ENCODE results near the gene NF2.

Gene NF2

DNA sequence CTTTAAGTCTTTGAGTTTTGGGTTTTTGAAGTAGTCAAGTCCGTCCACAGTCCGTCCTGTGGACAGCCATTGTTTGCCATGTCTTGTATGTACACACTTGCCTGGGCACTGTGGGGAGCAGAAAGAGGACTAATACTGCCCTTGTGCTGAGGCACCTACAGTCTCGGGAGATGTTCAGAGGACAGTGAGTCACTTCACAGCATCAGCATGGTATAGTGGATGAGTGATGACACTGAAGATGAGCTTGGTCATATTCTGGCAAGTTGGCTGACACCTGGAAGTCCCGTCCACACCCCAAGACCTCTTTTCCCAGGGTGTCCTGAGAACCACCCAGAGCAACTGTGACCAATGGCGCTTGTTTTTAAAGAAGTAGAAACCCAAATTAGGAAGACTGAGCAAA, 29.2 kb downstream of the NF2 start:
- DNase-seq, result no peak

DNA sequence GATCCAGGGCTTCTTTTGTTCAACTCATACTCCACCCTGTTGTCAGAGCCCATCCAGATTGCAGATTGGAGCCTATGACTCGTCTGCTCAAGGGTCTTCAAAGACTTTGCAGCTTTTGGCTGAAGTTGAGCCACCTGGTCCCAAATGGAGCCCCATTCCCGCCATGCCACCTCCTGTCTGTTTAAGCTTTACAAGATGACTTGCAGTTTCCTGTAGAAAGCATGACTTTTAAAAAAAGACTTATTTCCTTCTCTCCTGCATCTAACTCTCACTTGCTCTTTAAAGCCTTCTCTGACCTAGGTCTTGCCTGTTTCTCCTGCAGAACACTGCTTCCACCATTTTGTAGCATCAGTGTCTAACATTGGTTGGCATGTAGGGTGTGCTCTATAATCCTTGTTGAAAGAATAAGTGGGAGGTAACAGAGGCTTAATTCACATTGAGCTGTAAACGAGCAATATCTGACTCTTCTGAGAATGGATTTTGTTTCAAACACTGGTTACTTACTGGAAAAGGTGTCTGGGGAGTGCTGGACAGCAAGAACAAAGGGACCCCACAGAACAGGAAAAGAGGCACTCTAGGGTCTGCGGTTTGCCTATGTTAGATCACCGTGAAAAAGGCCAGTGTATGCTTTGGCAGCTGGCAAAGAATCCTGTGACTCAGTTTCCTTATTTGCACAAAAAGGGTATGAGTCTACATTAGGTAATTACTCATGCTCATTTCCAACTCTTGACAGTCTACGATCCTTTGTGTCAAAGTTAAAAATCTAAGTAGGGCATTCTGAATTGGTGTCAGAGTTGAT, 30.3 kb downstream of the NF2 start:
- no peak for DNase-seq

- DNase-seq, result no peak
These were observed 31.4 kb downstream of the NF2 start for GRCh38 chr22:29634847-29635246.

DNA sequence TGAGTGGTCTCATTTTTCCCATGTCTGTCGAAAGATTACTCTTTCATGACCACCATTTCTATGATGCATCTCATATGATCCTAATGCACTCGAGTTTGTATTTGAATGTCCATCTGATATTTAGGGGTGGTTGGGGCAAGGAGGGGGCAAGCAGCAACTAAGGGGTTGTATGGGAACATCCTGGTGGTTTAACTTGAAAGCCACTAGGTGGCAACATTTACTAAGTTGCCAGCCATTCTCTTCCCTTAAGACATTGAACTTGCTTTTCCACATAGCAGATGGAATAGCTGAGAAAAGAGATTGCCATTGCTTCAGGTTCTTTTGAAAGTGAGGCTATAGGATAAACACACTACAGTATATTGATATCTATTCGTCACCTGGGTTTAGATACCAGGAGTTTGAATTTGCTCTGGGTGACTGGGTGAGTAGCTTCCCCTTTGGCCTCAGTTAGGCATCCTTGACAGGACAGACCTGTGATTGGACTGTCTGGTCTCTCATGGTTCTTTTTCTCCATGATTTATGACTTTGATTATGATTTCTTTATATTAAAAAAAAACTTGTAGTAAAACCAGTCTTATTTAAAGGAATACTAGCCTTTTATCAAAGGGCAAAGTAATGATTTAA, 32.4 kb downstream of the NF2 start:
- no peak for DNase-seq

DNA sequence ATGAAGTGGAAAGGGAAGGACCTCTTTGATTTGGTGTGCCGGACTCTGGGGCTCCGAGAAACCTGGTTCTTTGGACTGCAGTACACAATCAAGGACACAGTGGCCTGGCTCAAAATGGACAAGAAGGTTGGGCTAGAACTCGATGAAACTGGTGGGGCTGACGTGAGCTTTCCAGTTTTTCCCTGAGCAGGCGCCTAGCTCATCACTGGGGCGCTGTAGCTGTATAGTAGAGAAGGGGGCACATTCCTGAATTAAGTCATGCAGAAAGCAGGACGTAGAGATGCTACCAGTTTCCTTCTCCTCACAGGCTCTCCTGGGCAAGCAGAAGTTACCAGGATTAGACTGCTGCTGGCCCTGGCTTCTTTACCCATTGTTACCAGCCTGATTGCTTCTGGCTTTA, 33.3 kb downstream of the NF2 start:
- DNase-seq, result no peak

DNA sequence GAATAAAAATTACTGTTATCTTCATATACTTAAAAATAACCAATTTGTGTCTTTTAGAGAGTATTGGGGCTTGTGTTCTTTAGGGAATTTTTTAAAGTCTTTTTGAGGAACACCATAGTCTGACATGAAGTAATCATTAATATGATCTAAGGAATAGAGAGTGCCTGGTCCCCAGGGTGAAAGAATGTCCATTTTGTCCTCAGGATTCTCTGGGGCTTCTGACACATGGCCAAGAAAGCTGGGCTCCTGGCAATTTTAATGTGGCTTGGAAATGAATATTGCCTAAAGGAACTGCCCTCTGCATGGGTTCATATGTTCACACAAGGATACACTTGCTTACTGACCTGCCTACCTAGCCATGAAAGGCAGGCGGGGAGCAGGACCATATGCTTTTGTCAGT, 33.7 kb downstream of the NF2 start:
- no peak for DNase-seq

GRCh38 chr22:29638678-29639077, 35.2 kb downstream of the NF2 start:
- no peak for DNase-seq

DNA sequence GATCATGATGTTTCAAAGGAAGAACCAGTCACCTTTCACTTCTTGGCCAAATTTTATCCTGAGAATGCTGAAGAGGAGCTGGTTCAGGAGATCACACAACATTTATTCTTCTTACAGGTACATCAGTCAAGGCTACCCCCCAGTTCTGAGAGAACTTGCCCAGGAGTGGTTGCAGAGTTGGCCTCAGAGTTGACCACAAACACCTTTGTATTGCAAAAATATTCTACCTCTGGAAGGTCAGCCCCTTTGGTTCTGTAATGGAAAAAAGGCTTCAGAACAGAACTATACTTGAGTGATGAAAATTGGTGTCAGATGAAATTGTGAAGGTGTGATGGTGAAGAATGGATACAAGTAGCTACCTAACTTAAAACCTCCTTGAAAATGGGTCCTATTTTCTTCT, 35.7 kb downstream of the NF2 start:
- DNase-seq, result no peak

DNA sequence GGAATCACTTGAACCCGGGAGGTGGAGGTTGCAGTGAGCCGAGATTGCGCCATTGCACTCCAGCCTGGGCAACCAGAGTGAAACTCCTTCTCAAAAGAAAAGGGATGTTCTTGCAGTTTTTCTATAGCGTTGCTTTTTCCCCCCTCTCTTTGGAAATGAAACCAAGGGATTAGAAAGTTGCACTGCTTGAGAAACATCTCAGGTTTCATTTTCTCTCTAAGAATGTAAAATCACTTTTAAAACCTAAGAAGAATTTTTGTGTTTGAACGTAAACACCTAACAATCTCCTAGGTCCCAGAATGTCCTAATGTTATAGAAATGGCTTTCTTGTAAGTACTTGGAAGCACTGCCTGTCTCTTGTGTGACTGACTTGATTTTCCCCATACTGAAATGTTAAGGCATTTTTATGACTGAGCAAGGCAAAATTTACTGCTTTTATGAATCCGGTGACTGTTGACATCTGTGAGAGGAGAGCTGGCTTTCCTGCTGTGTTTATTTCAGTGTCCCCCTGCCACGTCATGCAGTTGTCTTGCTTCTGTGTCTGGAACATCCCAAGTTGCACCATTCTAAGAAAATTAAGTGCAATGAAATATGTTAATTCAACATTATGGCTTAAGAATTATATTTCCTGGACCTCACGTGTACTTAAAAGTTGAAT, 37.7 kb downstream of the NF2 start:
- DNase-seq, result no peak

GRCh38 chr22:29641700-29642330, 38.4 kb downstream of the NF2 start:
- no peak for DNase-seq

DNA sequence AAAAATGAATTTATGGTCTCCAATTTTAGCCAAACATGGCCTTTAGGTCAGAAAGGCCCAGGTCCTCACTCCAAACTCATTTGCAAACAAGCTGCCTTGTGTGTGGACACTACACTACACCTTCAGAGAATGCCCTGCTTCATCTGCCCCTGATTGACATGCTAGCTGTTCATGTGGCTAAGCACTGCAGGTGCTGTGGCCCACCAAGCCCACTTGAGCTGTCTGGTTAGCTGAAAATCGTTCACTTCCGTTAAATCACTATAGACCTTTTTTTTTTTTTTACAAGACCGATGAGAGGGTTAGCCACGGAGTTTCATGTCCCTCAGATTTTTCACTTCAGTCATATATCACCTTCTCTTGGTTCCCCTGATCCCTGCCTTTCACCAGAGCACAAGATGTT, 39.3 kb downstream of the NF2 start:
- DNase-seq, result no peak

DNA sequence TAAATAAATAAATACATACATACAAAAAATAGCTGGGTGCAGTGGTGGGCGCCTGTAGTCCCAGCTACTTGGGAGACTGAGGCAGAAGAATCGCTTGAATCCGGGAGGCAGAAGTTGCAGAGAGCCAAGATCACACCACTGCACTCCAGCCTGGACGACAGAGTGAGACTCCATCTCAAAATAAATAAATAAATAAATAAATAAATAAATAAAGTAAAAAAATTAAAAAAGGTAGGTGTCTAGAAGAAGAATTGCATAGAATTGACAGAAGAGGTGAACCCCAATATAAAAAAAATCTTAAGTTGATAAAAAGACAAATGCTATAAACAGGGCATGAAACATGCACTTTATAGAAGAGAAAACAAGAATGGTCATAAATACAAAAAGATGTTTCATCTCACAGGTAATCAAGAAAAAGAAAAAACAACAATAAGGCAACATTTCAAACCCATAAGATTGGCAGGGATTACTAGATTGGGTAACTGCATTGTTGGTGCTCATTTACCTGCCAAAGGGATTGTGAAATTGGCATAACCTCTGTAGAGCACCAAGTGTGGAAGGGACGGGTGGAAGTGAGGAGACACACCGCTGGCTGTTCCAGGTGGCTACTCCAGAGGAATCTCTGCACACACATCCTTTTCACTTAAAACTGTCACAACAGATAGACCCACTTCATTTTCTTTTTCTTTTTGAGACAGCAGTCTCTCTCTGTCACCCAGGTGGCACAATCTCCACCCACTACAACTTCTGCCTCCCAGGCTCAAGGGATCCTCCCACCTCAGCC, 44.7 kb downstream of the NF2 start:
- DNase-seq, result no peak

GRCh38 chr22:29650370-29650769, 46.9 kb downstream of the NF2 start:
- DNase-seq, result no peak

GRCh38 chr22:29651652-29652051, 48.2 kb downstream of the NF2 start:
- DNase-seq, result no peak

- no peak for DNase-seq
These were observed 51.0 kb downstream of the NF2 start for GRCh38 chr22:29654420-29654819.

DNA sequence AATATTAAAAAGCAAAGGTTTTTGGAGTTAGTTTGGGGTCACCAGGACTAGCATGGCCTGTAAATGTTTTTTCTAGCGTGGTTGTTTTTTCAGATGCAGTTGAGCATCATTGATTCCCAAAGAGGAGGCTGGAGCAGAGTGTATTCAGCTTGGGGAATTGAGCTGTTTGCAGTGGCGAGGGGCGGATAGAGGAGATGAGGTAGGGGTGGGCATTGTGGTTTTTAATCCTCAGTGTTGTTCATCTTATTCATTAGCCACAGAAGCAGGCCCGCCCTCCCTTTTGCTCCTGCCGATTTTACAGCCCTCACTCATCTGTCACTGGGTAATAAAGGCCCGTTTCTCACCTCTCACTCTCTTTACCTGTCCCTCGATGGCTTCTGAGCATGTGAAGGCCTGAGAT, 51.4 kb downstream of the NF2 start:
- DNase-seq, result no peak

DNA sequence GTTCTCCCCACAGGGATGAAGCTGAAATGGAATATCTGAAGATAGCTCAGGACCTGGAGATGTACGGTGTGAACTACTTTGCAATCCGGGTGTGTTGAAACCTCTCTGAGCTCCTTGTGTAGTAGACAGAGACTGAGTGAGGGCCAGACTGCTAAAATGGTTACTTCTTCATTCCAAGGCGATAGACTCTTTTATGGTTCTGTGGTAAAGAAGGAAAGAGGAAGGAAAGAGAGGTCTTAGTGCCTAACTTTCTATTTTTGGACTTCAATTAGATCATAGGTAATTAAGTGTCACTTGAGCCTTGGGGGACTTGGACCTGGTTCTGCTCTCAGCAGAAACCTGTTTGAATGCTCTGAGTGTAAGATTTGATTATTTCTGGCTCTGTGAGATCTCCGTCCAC, 54.7 kb downstream of the NF2 start:
- no peak for DNase-seq

GRCh38 chr22:29660021-29660420, 56.6 kb downstream of the NF2 start:
- DNase-seq, result no peak

DNA sequence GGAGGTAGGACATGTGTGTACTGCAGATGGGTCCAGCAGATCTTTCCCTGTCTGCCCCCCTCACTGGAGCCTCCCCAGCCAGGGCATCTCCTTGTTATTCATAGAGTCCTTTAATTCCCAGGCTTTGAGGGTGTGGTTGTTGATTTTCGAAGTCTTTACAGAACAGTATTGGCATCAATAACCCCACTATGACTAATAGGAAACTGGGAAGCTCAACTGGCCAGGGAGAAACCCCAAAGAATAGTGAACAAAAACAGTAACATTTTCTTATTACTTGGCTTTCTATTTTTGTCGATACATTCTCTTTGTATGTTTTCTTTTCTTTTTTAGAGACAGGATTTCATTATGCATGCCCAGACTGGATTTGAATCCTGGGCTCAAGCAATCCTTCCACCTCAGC, 57.9 kb downstream of the NF2 start:
- no peak for DNase-seq

GRCh38 chr22:29663180-29663821, 59.9 kb downstream of the NF2 start:
- DNase-seq, result no peak

DNA sequence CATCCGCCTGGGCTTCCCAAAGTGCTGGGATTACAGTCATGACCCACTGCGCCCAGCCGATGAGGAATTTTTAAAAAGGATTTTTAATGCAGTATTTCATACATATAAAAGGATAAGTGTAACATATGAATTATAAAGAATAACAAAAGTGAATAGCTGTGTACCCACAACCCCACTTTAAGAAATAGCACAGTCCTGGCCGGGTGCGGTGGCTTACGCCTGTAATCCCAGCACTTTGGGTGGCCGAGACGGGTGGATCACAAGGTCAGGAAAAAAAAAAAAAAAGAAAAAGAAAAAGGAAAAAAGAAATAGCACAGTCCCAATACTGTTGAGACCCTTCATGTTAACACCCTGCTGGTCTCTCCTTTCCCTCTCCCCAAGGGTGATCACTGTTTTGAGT, 62.1 kb downstream of the NF2 start:
- DNase-seq, result no peak

GRCh38 chr22:29668673-29669072, 65.2 kb downstream of the NF2 start:
- DNase-seq, result no peak

DNA sequence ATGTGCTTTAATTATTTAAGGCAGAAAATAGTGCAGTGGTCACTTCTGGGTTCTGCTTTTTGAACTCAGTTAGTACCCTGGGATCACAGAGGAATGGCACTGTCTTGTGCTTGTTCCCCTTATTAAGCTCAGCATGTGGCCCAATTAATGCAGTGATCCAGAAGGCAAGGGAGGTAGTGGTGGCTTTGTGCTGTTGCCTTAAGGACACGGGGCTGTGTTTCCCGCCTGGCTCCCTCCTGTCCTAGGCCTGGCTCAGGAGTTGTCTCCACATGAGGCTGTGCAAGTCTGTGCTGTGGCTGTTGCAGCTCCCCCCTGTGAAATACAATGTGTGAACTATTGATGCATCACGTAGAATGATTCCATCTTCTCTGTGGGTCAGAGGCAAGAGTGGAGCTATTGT, 67.2 kb downstream of the NF2 start:
- DNase-seq, result no peak

Measured in CD4-positive, alpha-beta T cell treated with Interferon gamma for 1 hour (primary cell).